Measurements from ENCODE around the gene TSPAN31. TPM values are rescaled to one million over a fixed set of nuclear protein-coding genes. Genes with fewer than 3 reads are reported as not detected.
A peak's percentile ranks its signal among the peaks of the same experiment; 100 is the strongest.

Gene TSPAN31
- total and polyA plus RNA-seq, 8 donors = 10.1 to 46.8 (median 19.4) TPM

DNA sequence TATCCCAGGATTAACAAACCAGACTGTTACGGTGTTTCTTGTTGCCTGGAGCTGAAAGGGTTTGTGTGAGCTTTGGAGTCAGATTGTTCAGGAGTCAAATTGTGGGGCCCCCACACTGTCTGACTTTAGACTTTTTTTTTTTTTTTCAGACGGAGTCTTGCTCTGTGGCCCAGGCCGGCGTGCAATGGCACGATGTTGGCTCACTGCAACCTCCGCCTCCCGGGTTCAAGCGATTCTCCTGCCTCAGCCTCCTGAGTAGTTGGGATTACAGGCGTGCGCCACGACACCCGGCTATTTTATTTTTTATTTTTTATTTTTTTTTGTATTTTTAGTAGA lies 38.6 kb downstream of the TSPAN31 start:
- TF ChIP-seq POLR2A (IDR thresholded peaks at IDR 0.05) = no peak
- TF ChIP-seq EP300 (IDR thresholded peaks at IDR 0.05) = no peak
- TF ChIP-seq POLR2AphosphoS5 (IDR thresholded peaks at IDR 0.05) = no peak
- TF ChIP-seq, protein P1, sequence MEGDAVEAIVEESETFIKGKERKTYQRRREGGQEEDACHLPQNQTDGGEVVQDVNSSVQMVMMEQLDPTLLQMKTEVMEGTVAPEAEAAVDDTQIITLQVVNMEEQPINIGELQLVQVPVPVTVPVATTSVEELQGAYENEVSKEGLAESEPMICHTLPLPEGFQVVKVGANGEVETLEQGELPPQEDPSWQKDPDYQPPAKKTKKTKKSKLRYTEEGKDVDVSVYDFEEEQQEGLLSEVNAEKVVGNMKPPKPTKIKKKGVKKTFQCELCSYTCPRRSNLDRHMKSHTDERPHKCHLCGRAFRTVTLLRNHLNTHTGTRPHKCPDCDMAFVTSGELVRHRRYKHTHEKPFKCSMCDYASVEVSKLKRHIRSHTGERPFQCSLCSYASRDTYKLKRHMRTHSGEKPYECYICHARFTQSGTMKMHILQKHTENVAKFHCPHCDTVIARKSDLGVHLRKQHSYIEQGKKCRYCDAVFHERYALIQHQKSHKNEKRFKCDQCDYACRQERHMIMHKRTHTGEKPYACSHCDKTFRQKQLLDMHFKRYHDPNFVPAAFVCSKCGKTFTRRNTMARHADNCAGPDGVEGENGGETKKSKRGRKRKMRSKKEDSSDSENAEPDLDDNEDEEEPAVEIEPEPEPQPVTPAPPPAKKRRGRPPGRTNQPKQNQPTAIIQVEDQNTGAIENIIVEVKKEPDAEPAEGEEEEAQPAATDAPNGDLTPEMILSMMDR (IDR thresholded peaks at IDR 0.05) = no peak
- 79 to 85% (median 81%) methylated on average over 12 of the region's 12 CpGs for WGBS, 5 donors
- H3K9me3 ChIP-seq = no peaks in the 10 kb centered on the region
- intact Hi-C loops (cut with DNase I; ENCODE audit: low total_unique reads) = no loop called here
- no peak for DNase-seq
- H3K4me3 ChIP-seq = peak overlapping the region; percentile 76 to 99 (median 96)
- H3K27me3 ChIP-seq = no peaks in the 10 kb centered on the region
- H3K27ac ChIP-seq = peak overlapping the region in 3 of 5 donors; percentile 76 to 85 (median 85)
- peaks cover 8 to 32% (median 20%) of the 10 kb centered on the region in 4 donors for H3K4me1 ChIP-seq
- peaks cover 18 to 47% (median 46%) of the 10 kb centered on the region in 4 donors for H3K36me3 ChIP-seq

DNA sequence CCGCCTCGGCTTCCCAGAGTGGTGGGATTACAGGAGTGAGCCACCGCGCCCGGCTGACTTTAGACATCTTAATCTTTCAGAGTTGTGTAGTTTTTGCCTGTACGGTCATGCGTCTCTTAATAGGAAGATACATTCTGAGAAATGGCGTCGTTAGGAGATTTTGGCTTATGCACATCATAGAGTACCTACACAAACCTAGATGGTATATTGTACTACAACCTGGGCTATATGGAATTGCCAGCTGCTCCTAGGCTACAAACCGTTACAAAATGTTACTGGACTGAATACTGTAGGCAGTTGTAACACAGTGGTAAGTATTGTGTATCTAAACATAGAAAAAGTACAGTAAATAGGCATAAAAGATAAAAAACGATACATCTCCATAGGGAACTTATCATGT lies 39.0 kb downstream of the TSPAN31 start:
- DNase-seq = no peak
- Histone ChIP-seq H3K4me3 (peak overlapping the region; percentile 76 to 99 (median 96)), H3K36me3 (peaks cover 20 to 52% (median 50%) of the 10 kb centered on the region in 4 donors), H3K27ac (no peak overlapping the region), H3K27me3 (no peaks in the 10 kb centered on the region), H3K4me1 (peaks cover 8 to 32% (median 20%) of the 10 kb centered on the region in 4 donors), H3K9me3 (no peaks in the 10 kb centered on the region)
- intact Hi-C loops (cut with DNase I; ENCODE audit: low total_unique reads) = no loop called here
- no peak for TF ChIP-seq POLR2A (IDR thresholded peaks at IDR 0.05)
- TF ChIP-seq, protein P1 (IDR thresholded peaks at IDR 0.05) = no peak
- TF ChIP-seq EP300 (IDR thresholded peaks at IDR 0.05) = no peak
- 86 to 89% (median 87%) methylated on average over 11 of the region's 11 CpGs for WGBS, 5 donors

DNA sequence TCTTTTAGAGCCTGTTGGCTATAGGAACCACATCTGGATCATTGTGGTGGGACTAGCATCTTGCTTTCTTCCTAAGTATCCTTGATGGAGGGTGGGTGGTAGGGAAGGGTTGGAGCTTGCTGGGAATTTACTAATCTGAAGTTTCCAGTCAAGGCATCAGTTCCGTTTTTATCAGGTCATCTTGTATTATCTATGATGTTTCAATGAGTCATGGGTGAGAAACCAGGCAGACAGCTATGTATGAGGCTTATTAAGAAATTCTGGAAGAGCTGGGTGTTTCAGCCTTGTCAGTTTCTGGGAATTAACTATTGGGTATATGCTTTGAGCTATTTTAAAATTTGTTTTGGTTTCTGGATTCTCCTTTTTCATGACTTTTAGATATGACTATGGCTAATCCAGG lies 49.1 kb downstream of the TSPAN31 start:
- Histone ChIP-seq H3K9me3 (no peaks in the 10 kb centered on the region), H3K36me3 (peaks cover 52 to 98% (median 94%) of the 10 kb centered on the region in 4 donors), H3K4me1 (no peaks in the 10 kb centered on the region), H3K27ac (no peak overlapping the region), H3K27me3 (no peaks in the 10 kb centered on the region), H3K4me3 (no peak overlapping the region)
- TF ChIP-seq POLR2AphosphoS5 (IDR thresholded peaks at IDR 0.05) (no peak), EP300 (IDR thresholded peaks at IDR 0.05) (no peak), POLR2A (IDR thresholded peaks at IDR 0.05) (no peak)
- TF ChIP-seq, protein P1 (IDR thresholded peaks at IDR 0.05) = no peak
- no peak for DNase-seq
- intact Hi-C loops (cut with DNase I; ENCODE audit: low total_unique reads) = no loop called here
- 21 to 43% (median 29%) methylated on average over 1 of the region's 1 CpG for WGBS, 5 donors

DNA sequence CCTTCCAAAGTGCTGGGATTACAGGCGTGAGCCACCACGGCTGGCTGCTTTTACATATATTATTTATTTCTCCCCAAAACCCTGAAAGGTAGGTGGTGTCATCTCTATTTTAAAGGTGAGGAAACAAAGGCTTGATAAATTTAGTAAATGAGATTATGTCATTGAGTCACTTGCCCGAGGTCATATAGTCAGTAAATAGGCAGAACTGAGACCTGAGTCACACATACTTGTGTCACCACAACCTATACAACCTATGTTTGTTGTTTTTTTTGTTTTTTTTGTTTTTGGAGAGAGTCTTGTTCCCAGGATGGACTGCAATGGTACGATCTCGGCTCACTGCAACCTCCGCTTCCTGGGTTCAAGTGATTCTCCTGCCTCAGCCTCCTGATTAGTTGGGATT lies 50.5 kb downstream of the TSPAN31 start:
- intact Hi-C loops (cut with DNase I; ENCODE audit: low total_unique reads) = no loop called here
- no peaks in the 10 kb centered on the region for H3K9me3 ChIP-seq
- H3K36me3 ChIP-seq = peaks cover 53 to 98% (median 94%) of the 10 kb centered on the region in 4 donors
- H3K4me1 ChIP-seq = no peaks in the 10 kb centered on the region
- DNase-seq = no peak
- TF ChIP-seq POLR2AphosphoS5 (IDR thresholded peaks at IDR 0.05) = no peak
- no peak for TF ChIP-seq EP300 (IDR thresholded peaks at IDR 0.05)
- no peak for TF ChIP-seq POLR2A (IDR thresholded peaks at IDR 0.05)
- TF ChIP-seq, protein P1 (IDR thresholded peaks at IDR 0.05) = no peak
- H3K27ac ChIP-seq = no peak overlapping the region
- H3K27me3 ChIP-seq = no peaks in the 10 kb centered on the region
- 89 to 91% (median 91%) methylated on average over 6 of the region's 6 CpGs for WGBS, 5 donors
- H3K4me3 ChIP-seq = no peak overlapping the region

Data from stomach (tissue), 9 donors.